Measurements from ENCODE around the gene MFGE8. TPM values are rescaled to one million over a fixed set of nuclear protein-coding genes. Genes with fewer than 3 reads are reported as not detected.

MFGE8 gene
- total and polyA plus RNA-seq, 9 of the 15 experiments (the other 6 are each of a cell fraction or from before 2014, with no cell fraction given), result 2.3 to 142 (median 62.3) TPM

GRCh38 chr15:88938802-88939485, 25.8 kb upstream of the MFGE8 start (continued):
- TF ChIP-seq NFATC3 (IDR thresholded peaks at IDR 0.05) (no peak), ZNF280A (IDR thresholded peaks at IDR 0.05; ENCODE audit: low read depth, partially characterized antibody) (no peak), ZNF583 (CRISPR knock-in tag; IDR thresholded peaks at IDR 0.05) (peak; percentile 64), KDM1A (IDR thresholded peaks at IDR 0.05) (peak; percentile 68 to 82), NCOA6 (IDR thresholded peaks at IDR 0.05) (no peak), RB1 (IDR thresholded peaks at IDR 0.05; ENCODE audit: low read depth) (no peak), KLF16 (IDR thresholded peaks at IDR 0.05) (peak; percentile 22; the same call in 1 of the 2 replicates), ZSCAN29 (IDR thresholded peaks at IDR 0.05) (no peak), MECOM (CRISPR knock-in tag; IDR thresholded peaks at IDR 0.05) (peak; percentile 82), ELF1 (tag; IDR thresholded peaks at IDR 0.05) (peak; percentile 86), TAF9B (IDR thresholded peaks at IDR 0.05; ENCODE audit: partially characterized antibody) (peak; percentile 53), GABPB1 (CRISPR knock-in tag; IDR thresholded peaks at IDR 0.05) (peak; percentile 63; the same call in 1 of the 2 replicates), ARID3A (IDR thresholded peaks at IDR 0.05; ENCODE audit: borderline replicate concordance, low read depth, low read length) (no peak), U2AF2 (optimal IDR thresholded peaks at IDR 0.05; ENCODE audit: low read depth, low read length) (no peak), CHCHD3 (CRISPR knock-in tag; IDR thresholded peaks at IDR 0.05) (no peak), GATA2 (CRISPR knock-in tag; IDR thresholded peaks at IDR 0.05) (no peak), ZC3H11A (IDR thresholded peaks at IDR 0.05; ENCODE audit: low read depth, low read length) (no peak), NRF1 (conservative IDR thresholded peaks at IDR 0.05 in 1 of 2, IDR thresholded peaks at IDR 0.05 in 1 of 2) (peak; percentile 75 to 77), PCBP2 (IDR thresholded peaks at IDR 0.05; ENCODE audit: low read depth, low read length, poor library complexity, severe bottlenecking) (no peak), THAP7 (CRISPR knock-in tag; IDR thresholded peaks at IDR 0.05) (no peak), ZNF551 (CRISPR knock-in tag; IDR thresholded peaks at IDR 0.05) (no peak)

All from K562 (cell line).